GM21786 (cell line): ENCODE measurements around the gene MARCHF6.

ENCODE experiments used
- ATAC-seq: cut with Tn5 transposase; IDR thresholded peaks from one replicate; pipeline ENCODE4 v1.9.1; 2021; ENCODE audit not compliant: unreplicated experiment

MARCHF6 gene

DNA sequence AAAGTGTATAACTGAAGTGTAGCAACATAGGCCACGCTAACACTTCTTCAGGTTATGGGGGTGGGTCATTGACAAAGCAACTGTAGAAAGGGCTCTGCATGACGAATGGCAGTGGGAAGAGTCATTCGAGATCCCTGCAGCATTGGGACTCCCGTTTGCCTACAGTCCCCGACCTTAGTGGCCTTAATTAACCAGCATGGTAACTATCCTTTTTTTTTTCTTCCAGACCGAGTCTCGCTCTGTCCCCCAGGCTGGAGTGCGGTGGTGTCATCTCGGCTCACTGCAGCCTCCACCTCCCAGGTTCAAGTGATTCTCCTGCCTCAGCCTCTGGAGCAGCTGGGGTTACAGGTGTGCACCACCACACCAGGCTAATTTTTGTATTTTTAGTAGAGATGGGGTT, 31.6 kb upstream of the MARCHF6 start:
- no peak for ATAC-seq

DNA sequence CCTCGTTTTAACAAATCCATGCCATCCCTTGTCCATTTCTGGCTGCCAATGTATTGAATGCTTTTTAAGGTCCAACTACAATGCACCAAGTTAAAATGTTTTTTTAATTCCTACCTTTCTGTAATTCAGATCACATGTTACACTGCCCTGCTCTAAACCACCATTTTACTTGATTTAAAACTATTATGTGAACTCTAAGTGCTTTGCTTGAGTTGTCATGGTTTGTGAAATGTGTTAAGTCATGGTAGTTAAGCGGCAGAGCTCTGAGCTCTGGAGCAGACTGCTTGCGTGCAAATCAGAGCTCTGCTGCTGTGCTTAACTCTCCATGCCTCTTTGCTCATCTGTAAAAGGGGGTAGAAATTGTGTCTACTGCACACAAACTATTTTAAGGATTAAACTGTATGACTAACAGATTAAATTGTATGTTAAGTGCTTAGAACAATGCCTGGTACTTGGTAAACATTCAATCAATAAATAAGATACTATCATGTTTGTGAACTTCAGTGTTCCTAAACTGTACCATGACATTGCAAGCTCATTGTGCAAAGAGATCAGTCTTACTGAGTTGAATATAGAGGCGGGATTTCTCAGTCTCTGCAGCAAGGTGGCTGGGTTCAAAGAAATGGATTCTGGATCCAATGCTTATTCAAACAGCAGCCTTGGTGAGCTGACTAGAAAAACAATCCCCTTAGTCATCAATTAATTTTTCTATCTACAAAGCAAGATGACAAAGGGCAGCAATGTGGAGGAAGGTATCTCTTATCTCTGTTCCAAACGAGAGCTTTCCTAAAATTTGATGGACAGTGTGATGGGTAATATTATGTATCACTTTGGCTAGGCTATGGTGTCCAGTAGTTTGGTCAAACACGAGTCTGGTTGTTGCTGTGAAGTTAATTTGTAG, 29.7 kb upstream of the MARCHF6 start:
- ATAC-seq, result no peak

DNA sequence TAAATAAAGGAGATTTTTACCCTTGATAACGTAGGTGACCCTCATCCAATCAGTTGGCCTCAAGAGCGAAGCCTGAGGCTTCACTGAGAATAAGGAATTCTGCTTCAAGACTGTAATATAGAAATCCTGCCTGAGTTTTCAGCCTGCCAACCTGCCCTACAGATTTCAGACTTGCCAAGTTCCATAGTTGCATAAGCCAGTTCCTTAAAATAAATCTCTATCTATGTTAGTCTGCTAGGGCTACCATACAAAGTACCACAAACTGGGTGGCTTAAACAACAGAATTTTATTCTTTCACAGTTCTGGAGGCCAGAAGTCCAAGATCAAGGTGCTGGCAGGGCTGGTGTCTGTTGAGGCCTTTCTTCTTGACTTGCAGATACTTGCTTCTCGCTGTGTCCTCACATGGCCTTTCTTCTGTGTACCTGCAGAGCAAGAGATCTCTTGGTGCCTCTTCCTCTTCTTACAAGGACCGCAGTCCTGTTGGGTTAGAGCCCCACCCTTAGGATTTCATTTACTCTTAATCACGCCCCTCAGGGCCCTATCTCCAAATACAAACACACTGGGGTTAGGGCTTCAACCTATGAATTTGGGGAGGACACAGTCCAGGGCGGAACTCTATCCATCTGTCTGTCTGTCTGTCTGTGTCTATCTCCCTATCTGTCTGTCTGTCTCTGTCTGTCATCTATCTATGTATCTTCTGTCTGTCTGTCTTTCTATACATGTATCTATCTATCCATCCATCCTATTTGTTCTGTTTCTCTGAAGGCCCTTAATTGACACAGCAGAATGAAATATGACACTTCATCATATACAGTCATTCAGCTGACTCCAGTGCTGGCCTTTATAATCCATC, 28.8 kb upstream of the MARCHF6 start:
- no peak for ATAC-seq

DNA sequence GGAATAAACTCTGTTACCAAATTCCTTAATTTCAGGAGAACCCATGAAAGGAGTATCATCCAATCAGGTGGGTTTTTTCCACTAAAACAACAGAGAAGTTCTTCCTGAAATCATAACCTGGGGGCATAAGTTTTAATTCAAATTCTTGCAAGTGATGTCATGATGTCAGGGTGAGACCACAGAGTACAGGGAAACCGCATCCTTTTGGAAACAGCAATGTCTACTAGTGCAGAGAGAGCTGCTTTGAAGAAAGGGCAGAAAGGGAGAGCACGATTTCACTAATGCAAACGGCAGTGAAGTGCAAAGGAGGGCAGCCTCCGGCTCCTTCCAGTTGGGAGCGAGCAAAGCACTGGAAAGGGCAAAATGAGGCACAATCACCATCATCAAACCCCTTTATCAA, 25.2 kb upstream of the MARCHF6 start:
- no peak for ATAC-seq

DNA sequence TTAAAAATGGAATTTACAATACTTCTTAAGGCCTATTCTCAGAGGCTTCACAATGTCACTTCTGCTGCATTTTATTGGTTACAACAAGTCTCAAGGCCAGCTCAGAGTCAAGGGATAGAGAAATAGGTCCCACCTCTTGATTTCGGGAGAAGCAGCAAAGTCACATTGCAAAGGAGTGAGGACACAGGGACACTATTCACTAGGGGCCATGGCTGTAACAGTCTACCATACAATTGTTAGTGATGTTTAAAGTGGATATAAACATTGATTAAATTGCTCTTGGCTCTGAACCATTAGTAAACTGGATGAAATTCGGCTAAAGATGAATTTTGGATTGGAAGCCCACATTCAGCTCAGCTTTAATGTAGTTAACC, 24.1 kb upstream of the MARCHF6 start:
- ATAC-seq, result no peak

DNA sequence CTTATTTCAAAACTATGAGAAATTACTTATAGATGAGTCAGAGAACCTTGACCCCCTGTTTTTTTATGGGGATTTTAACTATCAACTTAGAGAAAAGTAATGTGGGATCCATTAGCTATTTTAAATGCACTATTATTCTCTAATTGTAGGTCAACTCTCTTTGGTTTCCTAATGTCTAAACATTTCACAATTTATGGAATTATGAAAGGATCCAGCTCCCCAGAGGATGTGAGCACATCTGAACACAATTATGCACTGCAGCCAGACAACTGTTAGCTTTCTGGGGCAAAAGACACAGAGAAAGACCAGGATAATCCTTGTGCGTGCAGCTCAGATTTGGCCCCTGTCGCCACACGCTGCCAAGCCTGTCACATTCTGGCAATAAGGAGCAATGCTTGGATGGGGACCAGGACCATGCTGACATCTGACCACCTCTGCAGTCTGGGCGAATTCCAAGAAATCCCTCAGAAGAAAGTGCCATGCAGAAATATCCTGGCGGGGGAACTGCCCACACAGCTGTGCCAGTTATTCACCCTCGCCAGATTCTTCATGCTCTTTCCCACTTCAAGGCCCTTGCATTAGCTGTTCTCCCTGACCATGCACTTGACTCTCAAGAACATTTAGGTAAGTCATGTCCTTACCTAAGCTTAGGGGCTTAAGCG, 23.5 kb upstream of the MARCHF6 start:
- no peak for ATAC-seq

DNA sequence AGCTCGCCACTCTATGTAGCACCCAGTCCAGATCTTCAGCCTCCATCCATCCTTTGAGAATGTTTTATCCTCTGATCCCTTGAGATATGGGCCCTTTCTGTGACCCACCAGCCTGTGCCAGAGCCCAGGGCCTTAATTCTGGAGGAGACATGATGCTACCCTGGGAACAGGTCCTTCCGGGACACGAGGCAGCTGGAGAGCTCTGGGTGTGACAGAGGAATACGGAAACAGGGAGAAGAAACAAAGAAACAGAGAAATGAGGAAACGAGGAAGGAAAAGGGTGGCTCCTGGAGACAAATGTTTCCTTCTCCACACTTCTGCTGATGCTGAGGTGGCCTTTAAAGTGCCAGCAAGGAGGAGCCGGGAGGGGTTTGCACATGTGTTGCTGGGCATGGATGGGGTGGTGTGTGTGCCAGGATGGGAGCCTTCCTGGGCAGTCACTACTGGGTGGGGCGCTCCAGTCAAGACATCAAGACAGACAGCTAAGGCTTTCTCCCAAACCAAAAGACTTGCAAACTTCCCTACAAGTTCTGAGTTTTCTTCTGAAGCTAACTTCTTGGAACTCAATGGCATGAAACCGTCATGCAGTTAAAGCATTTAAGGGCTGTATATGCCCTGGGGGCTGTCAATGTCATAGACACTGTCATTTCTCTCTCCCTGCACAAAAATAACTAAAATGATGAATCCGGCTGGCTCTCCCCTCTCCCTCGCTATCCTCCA, 22.8 kb upstream of the MARCHF6 start:
- no peak for ATAC-seq

DNA sequence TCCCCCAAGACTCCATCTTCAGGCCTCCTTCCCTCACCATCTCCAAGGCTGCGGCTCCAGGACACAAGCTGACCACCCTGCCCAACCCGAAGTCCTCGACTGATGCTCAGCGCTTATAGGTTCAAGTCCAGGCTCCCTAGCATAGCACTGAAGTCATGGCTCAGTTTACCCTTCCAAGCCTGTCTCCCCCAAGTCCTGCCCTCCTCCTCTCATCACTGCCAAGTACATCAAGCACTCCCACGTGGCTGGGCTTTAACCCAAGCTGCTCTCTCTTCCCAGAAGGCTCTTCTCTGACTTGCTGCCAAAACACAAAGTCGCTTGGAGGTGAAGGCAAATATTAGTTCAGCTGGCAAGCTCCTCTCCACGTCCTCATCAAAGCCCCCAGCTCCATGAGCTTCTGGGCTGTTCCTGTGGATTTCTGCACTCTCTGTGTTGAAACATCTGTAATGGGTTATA, 22.1 kb upstream of the MARCHF6 start:
- no peak for ATAC-seq

DNA sequence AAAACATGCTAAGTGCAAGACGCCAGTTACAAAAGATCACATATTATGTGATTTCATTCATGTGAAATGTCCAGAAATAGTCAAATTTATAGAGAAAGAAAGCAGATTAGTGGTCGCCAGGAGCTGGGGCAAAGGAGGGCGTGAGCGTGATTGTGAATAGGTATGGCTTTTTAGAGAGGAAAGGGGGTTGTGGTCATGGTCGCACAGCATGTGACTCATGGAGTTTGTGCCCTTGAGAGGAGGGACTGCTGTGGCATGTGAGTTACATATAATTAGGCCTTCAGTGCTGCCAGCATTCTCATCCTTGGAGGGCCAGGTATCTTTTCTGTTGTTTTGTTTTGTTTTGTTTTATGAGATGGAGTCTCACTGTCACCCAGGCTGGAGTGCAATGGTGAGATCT, 21.2 kb upstream of the MARCHF6 start:
- no peak for ATAC-seq

DNA sequence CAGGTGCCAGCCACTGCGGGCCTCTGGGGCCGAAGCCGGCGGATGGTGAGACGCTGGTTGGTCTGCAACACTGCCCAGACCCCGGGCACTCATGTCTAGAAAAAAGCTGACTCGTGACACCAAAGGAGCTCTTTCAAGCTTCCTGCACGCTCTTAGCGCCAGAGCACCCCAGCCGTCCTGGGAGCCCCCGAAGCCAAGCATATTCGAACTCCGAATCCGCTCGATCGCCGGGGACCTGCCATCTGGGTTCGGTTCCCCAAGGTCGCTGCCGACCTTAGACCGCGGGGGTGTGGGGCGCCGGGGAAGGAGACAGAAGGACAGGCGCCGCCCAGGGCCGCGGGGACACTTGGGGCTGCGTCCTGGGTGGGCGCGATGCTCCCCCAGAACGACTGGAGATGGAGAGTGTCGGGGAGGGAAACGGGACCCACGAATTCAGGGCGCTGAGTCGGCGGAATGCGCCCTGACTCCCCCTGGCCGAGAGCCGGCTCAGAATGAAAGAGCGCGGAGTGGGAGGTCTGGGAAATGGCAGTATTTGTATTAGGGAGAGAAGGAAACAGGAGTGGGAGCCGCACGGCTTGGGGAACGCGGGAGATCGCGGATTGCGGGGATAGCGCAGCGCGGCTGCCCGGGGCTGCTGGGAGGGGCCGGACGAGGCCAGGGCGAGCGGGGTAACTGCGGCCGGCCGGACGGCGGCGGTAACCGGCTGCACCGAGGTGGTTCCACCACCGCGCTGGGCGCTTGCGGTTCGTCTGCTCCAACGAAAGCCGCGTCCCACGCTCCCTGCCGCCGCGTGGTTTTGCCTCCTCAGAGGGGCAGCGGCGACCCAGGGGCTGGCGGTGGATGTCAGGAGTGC, 20.1 kb upstream of the MARCHF6 start:
- no peak for ATAC-seq

DNA sequence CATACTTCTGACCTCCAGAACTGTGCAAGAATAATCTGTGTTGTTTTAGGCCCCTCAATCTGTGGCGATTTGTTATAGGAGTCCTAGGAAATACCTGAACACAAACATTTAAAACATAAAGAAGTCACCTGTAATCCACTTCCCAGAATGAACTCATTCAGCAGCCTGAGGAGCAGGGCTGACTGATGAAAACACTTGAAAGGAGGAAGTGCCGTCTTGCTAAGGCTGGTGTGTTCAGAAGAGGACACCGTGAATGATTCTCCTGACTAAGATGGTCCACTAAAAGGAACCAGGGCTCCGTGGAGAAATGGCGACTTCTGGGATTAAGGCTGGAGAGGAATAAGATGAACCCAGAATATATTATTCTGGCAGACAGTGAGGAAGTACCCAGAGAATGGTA, 18.7 kb upstream of the MARCHF6 start:
- ATAC-seq, result no peak

DNA sequence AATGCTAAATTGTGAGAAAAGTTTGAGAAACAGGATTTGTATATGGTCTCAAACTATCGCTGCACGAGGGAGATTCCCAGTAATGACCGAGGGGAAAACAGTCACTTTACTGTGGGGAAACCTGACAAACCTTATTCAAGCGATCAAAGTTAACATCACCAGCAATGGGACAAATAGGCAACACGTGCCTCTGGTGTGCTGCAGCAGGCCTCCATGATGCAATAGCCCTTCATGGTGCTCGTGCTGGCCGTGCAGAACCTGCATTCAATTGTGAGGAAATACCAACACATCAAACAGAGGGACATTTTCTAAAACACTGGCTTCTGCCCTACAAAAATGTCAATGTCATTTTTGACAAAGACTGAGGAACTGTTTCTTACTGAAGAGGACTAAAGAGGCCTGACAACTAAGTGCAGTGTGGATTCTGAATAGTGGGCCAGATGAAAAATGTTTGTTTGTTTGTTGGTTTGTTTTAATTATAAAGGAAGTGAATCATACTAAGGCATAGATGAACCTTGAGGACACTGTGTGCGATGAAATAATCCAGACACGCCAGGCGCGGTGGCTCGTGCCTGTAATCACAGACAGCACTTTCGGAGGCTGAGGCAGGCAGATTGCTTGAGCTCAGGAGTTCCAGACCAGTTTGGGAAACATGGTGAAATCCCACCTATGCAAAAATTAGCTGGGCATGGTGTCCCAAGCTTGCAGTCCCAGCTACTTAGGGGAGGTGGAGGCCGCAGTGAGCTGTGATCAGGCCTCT, 17.6 kb upstream of the MARCHF6 start:
- ATAC-seq, result no peak

DNA sequence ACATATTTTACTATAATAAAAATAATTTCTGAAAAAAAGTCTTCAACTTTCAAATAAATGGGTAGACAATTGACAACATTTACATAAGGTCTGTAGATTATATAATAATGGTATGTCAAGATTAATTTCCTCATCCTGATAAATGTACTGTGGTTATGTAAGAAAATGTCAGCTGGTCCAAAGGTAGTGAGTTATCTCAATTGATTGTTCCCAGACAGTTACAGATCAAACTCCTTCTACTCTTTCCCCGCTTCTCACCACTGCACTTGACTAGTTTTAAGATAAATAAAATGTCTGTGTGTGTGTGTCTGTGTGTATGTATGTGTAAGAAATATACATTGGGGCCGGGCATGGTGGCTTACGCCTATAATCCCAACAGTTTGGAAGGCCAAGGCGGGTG, 16.4 kb upstream of the MARCHF6 start:
- ATAC-seq, result no peak

DNA sequence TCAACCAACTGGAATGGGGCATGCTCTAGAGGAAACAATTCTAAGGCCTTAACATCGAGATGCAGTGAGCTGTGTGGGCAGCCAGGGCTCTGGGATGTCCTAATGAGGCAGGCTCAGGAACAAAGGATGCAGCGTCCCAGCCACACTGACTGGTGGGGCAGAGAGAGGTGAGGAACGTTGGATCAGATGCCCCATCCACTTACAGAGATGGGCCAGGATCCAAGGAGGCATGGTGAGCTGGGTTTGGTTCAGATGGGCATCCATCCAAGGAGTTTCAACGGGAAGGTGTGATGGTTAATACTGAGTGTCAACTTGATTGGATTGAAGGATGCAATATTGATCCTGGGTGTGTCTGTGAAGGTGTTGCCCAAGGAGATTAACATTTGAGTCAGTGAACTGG, 15.5 kb upstream of the MARCHF6 start:
- no peak for ATAC-seq

DNA sequence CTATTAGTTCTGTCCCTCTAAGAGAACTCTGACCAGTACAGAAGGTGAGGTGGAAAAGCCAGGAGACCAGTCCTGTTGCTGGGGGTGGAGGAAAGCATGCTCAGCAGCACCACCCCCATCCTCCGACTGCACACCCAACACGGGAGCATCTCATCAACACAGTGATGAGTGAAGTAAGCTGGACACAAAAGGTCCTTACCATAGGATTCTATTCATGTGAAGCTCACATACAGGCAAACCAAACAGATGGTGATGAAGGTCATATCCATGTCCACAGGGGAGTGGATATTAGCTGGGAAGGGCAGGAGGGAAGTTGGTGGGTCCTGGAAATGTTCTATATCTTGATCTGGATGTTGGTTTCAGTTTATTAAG, 14.8 kb upstream of the MARCHF6 start:
- no peak for ATAC-seq

DNA sequence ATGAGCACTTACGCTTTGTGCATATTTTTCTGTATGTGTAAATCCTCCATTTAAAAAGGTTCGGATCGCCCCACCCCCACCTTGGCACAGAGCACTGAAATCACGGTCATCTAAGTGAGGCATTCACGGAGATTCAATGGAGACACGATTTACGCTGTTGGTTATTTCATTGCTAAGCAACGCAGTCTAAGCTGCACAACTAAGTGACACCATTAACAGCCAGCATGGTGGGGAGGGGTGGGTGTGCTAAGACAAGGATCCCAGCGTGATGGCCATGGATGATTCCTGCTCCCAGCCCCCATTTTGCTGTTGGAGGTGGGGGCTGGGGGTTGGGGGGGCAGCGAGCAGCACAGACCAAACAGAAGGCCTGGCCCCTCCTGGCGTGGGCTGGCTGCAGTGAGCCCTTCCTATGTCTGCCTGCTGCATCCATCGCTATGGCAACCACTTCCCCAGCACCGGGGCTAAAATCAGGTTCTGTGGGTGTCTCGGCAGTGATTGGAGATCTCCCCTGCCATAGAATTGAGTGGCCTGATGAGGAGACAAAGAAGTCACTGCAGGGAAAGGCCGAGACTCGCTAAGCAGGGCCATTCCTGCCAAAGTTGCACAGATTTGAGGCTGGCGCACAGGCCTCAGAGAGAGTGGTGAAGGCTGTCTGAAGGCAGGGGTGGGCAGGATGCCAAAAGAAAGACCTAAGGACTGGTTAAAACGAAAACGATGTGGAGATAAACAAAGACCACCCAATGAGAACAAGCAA, 14.3 kb upstream of the MARCHF6 start:
- no peak for ATAC-seq

DNA sequence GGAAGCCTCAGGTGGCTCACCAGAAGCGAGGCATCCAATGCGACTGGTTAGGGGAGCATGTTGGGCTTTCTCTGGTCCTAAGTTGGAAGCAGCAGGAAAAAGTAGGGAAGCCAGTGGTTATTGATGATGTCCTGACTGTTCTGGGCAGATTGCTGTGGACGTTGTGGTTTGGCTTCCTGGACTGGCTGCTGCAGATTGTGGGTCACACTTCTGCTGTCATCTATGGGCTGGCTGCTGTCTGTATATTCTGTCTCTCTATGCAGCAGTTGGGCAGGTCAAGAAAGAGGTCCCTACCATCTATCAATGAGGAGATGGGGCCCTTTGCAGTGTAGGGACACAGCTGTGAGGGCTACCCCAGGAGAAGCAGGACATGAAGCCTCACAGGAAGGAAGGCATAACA, 13.5 kb upstream of the MARCHF6 start:
- ATAC-seq, result no peak

DNA sequence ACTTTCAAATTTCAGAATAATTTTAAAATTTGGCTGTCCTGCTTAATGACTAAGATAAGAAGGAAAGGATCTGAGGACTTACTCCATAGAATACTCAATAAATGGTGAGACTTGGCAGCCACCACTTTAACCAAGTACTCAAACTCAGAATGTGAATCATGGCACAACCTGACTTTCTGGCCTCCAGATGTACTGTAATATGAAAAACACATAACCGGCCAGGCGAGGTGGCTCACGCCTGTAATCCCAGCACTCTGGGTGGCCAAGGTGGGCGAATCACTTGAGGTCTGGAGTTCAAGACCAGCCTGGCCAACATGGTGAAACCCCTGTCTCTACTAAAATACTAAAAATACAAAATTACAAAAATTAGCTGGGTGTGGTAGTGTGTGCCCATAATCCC, 10.0 kb upstream of the MARCHF6 start:
- no peak for ATAC-seq
